Natural killer cell (primary cell): Measurements from ENCODE around the gene ASTN2. TPM values are rescaled to one million over a fixed set of nuclear protein-coding genes. Genes with fewer than 3 reads are reported as not detected.

ENCODE experiments used
- ATAC-seq, 3 donors: fragments of 150-1000 bp in 2 of 3; fragments of 200-7000 bp in 1 of 3; cut with Tn5 transposase; 1 replicate in 1 of 3; 2 replicates in 2 of 3; pipeline ENCODE4 v1.10.0; 2021; ENCODE audit warnings: mild to moderate bottlenecking in 2 of 3, moderate library complexity in 2 of 3
- DNase-seq, 2 donors: peaks; one replicate each; pipeline versions ENCODE4 v3.0.0 to v3.0.0-alpha.2; 2013 to 2021; ENCODE audit warnings: mixed read lengths in 1 of 2
- H3K27ac ChIP-seq: one replicate; pipeline ENCODE4 v1.5.1; 2013; ENCODE audit warnings: mild to moderate bottlenecking, low read length
- H3K27me3 ChIP-seq: one replicate; pipeline ENCODE4 v1.6.1; 2013; ENCODE audit warnings: low read length; ENCODE audit not compliant: control insufficient read depth, insufficient read depth
- H3K36me3 ChIP-seq: one replicate; pipeline ENCODE4 v1.6.1; 2013; ENCODE audit warnings: low read length; ENCODE audit not compliant: control insufficient read depth, insufficient read depth
- H3K4me1 ChIP-seq: one replicate; pipeline ENCODE4 v1.6.1; 2013; ENCODE audit warnings: low read length; ENCODE audit not compliant: control insufficient read depth, insufficient read depth
- H3K4me3 ChIP-seq: one replicate; pipeline ENCODE4 v1.5.1; 2013; ENCODE audit warnings: low read length
- H3K9me3 ChIP-seq: one replicate; pipeline ENCODE4 v1.6.1; 2013; ENCODE audit warnings: low read length; ENCODE audit not compliant: control insufficient read depth, insufficient read depth
- H3K27ac Mint-ChIP-seq, 2 donors: one replicate each; pipeline ENCODE4 v1.8.0; 2022; ENCODE audit warnings: mild to moderate bottlenecking in 2 of 2, mixed read lengths in 2 of 2, moderate library complexity in 1 of 2
- H3K27me3 Mint-ChIP-seq, 2 donors: one replicate each; pipeline ENCODE4 v1.8.0; 2022; ENCODE audit warnings: low read depth in 2 of 2, mixed read lengths in 2 of 2
- H3K36me3 Mint-ChIP-seq: one replicate; pipeline ENCODE4 v1.8.0; 2022; ENCODE audit warnings: mixed read lengths
- H3K4me1 Mint-ChIP-seq, 2 donors: one replicate each; pipeline ENCODE4 v1.8.0; 2022; ENCODE audit warnings: mixed read lengths in 2 of 2
- H3K4me3 Mint-ChIP-seq: one replicate; pipeline ENCODE4 v1.8.0; 2022; ENCODE audit warnings: mild to moderate bottlenecking, moderate library complexity, mixed read lengths
- H3K9me3 Mint-ChIP-seq, 2 donors: one replicate each; pipeline ENCODE4 v1.8.0; 2022; ENCODE audit warnings: mixed read lengths in 2 of 2
- CTCF ChIP-seq: fragments of 200-600 bp; IDR thresholded peaks from one replicate; pipeline ENCODE4 v1.8.0; 2022; ENCODE audit warnings: antibody characterized with exemption
- WGBS: methylation state at CpG from one replicate; pipeline ENCODE4 v1.1.7; 2013; ENCODE audit warnings: missing lambda C conversion rate; ENCODE audit not compliant: insufficient coverage; 5-methylcytosine and 5-hydroxymethylcytosine counted together
- intact Hi-C: fragments of 100-400 bp; cut with micrococcal nuclease; formaldehyde crosslinking; loops from one replicate; pipeline ENCODE4 v1.14.2; 2022
- total RNA-seq, 4 donors: library from RNA; stranded (reverse); fragments of 120-200 nt in 1 of 4; gene quantifications; one replicate each; pipeline versions ENCODE4 v1.2.3 to v1.2.4, GENCODE V29; 2013 to 2022

Gene ASTN2
- total RNA-seq, 3 donors from 2014 or later (not counting 1 experiment from before 2014, with no cell fraction given) = 3.0 to 3.5 (median 3.2) TPM

GRCh38 chr9:117097761-117098160 is 317.1 kb downstream of the ASTN2 start:
- DNase-seq (no peak), ATAC-seq (no peak)
- no peak for TF ChIP-seq CTCF
- Histone ChIP-seq H3K9me3 (no peaks in the 10 kb centered on the region), H3K4me1 (no peaks in the 10 kb centered on the region), H3K4me3 (no peak overlapping the region), H3K27me3 (no peaks in the 10 kb centered on the region), H3K27ac (no peak overlapping the region), H3K36me3 (no peaks in the 10 kb centered on the region)
- no peaks in the 10 kb centered on the region for H3K4me1 Mint-ChIP-seq
- H3K4me3 Mint-ChIP-seq = no peak overlapping the region
- intact Hi-C loops = no loop called here
- H3K36me3 Mint-ChIP-seq = no peaks in the 10 kb centered on the region
- WGBS = 80% methylated on average over 2 of the region's 3 CpGs
- peaks cover 0 to 2% of the 10 kb centered on the region in 2 donors for H3K9me3 Mint-ChIP-seq
- no peak overlapping the region for H3K27ac Mint-ChIP-seq
- H3K27me3 Mint-ChIP-seq = no peaks in the 10 kb centered on the region

GRCh38 chr9:117096138-117096537 is 318.7 kb downstream of the ASTN2 start:
- Mint-ChIP-seq H3K4me1 (no peaks in the 10 kb centered on the region), H3K4me3 (no peak overlapping the region), H3K9me3 (peaks cover 0 to 5% of the 10 kb centered on the region in 2 donors), H3K36me3 (no peaks in the 10 kb centered on the region), H3K27me3 (no peaks in the 10 kb centered on the region), H3K27ac (no peak overlapping the region)
- Histone ChIP-seq H3K27me3 (no peaks in the 10 kb centered on the region), H3K27ac (no peak overlapping the region), H3K4me3 (no peak overlapping the region), H3K9me3 (no peaks in the 10 kb centered on the region), H3K4me1 (no peaks in the 10 kb centered on the region), H3K36me3 (no peaks in the 10 kb centered on the region)
- DNase-seq (no peak), ATAC-seq (no peak)
- whole genome bisulfite sequencing = 100% methylated on average over 1 of the region's 1 CpG
- no peak for TF ChIP-seq CTCF
- intact Hi-C loops = no loop called here

- H3K36me3 Mint-ChIP-seq = no peaks in the 10 kb centered on the region
- 94% methylated on average over 2 of the region's 2 CpGs for WGBS
- intact Hi-C loops = no loop called here
These were observed 319.8 kb downstream of the ASTN2 start for GRCh38 chr9:117095081-117095480.

More at GRCh38 chr9:117095081-117095480, 319.8 kb downstream of the ASTN2 start:
- DNase-seq = no peak
- Histone ChIP-seq H3K4me3 (no peak overlapping the region), H3K9me3 (no peaks in the 10 kb centered on the region), H3K4me1 (no peaks in the 10 kb centered on the region), H3K36me3 (no peaks in the 10 kb centered on the region), H3K27ac (no peak overlapping the region), H3K27me3 (no peaks in the 10 kb centered on the region)
- Mint-ChIP-seq H3K4me1 (no peaks in the 10 kb centered on the region), H3K27ac (no peak overlapping the region), H3K9me3 (peaks cover 0 to 4% of the 10 kb centered on the region in 2 donors), H3K27me3 (no peaks in the 10 kb centered on the region), H3K4me3 (no peak overlapping the region)
- TF ChIP-seq CTCF = no peak
- no peak for ATAC-seq
